Measurements from ENCODE around the gene TCF23. TPM values are rescaled to one million over a fixed set of nuclear protein-coding genes. Genes with fewer than 3 reads are reported as not detected.

The TCF23 gene
- total RNA-seq, 4 donors from 2014 or later, result not detected

- no peak for DNase-seq (ENCODE audit: low spot score in 2 of 2)
- 73 to 77% methylated on average over 15 of the region's 15 CpGs for WGBS, 2 donors
- intact Hi-C loops (cut with DNase I; ENCODE audit: low total_unique reads), result no loop called here
Measured at GRCh38 chr2:27177441-27178351, 28.9 kb downstream of the TCF23 start.

GRCh38 chr2:27178469-27178868 is 29.7 kb downstream of the TCF23 start:
- WGBS, 2 donors, result 88% methylated on average over 3 of the region's 3 CpGs
- intact Hi-C loops (cut with DNase I; ENCODE audit: low total_unique reads), result no loop called here
- TF ChIP-seq CTCF (IDR thresholded peaks at IDR 0.05) (no peak), POLR2A (IDR thresholded peaks at IDR 0.05) (no peak)
- no peak overlapping the region for H3K4me3 ChIP-seq (ENCODE audit: low read depth, poor library complexity, severe bottlenecking)
- DNase-seq (ENCODE audit: low spot score in 2 of 2), result no peak

More at GRCh38 chr2:27177441-27178351, 28.9 kb downstream of the TCF23 start:
- no peak overlapping the region for H3K4me3 ChIP-seq (ENCODE audit: low read depth, poor library complexity, severe bottlenecking)
- no peak for TF ChIP-seq POLR2A (IDR thresholded peaks at IDR 0.05)
- TF ChIP-seq CTCF (IDR thresholded peaks at IDR 0.05), result no peak

GRCh38 chr2:27179344-27180000 is 30.7 kb downstream of the TCF23 start:
- no peak overlapping the region for H3K4me3 ChIP-seq (ENCODE audit: low read depth, poor library complexity, severe bottlenecking)
- no peak for DNase-seq (ENCODE audit: low spot score in 2 of 2)
- WGBS, 2 donors, result 67% methylated on average over 3 of the region's 3 CpGs
- TF ChIP-seq CTCF (IDR thresholded peaks at IDR 0.05) (no peak), POLR2A (IDR thresholded peaks at IDR 0.05) (no peak)
- intact Hi-C loops (cut with DNase I; ENCODE audit: low total_unique reads), result no loop called here

GRCh38 chr2:27182346-27182745 is 33.5 kb downstream of the TCF23 start:
- peak in 1 of 2 donors; percentile 31 for DNase-seq (ENCODE audit: low spot score in 2 of 2)
- intact Hi-C loops (cut with DNase I; ENCODE audit: low total_unique reads), result no loop called here
- TF ChIP-seq CTCF (IDR thresholded peaks at IDR 0.05), result no peak
- TF ChIP-seq POLR2A (IDR thresholded peaks at IDR 0.05), result no peak
- H3K4me3 ChIP-seq (ENCODE audit: low read depth, poor library complexity, severe bottlenecking), result no peak overlapping the region
- WGBS, 2 donors, result 69% methylated on average over 4 of the region's 4 CpGs

- intact Hi-C loops (cut with DNase I; ENCODE audit: low total_unique reads), result no loop called here
Measured at GRCh38 chr2:27184115-27184514, 35.3 kb downstream of the TCF23 start.

More at GRCh38 chr2:27184115-27184514, 35.3 kb downstream of the TCF23 start:
- peak in 1 of 2 donors; percentile 56 for DNase-seq (ENCODE audit: low spot score in 2 of 2)
- no peak overlapping the region for H3K4me3 ChIP-seq (ENCODE audit: low read depth, poor library complexity, severe bottlenecking)
- 56 to 71% methylated on average over 4 of the region's 4 CpGs for WGBS, 2 donors
- no peak for TF ChIP-seq POLR2A (IDR thresholded peaks at IDR 0.05)
- no peak for TF ChIP-seq CTCF (IDR thresholded peaks at IDR 0.05)

Measured in lower leg skin (tissue), 4 donors.